Thyroid gland (tissue), 4 donors: ENCODE measurements around the gene TRIM67.

Source experiments
- POLR2A ChIP-seq, 2 donors: fragments of 450-650 bp; IDR thresholded peaks; one replicate each; pipeline ENCODE4 v1.6.1; 2017; ENCODE audit warnings: antibody characterized with exemption in 2 of 2, mild to moderate bottlenecking in 2 of 2, moderate library complexity in 1 of 2
- TF ChIP-seq, protein P1 (sequence below), 6 experiments: fragments of 200-600 bp in 3 of 6; fragments of 450-650 bp in 3 of 6; sonication (generic) in 3 of 6; IDR thresholded peaks; one replicate each; pipeline ENCODE4 v1.5.1; 2016 to 2019; ENCODE audit warnings: antibody characterized with exemption in 6 of 6, mild to moderate bottlenecking in 2 of 6, inconsistent platforms in 1 of 6, moderate library complexity in 1 of 6

DNA sequence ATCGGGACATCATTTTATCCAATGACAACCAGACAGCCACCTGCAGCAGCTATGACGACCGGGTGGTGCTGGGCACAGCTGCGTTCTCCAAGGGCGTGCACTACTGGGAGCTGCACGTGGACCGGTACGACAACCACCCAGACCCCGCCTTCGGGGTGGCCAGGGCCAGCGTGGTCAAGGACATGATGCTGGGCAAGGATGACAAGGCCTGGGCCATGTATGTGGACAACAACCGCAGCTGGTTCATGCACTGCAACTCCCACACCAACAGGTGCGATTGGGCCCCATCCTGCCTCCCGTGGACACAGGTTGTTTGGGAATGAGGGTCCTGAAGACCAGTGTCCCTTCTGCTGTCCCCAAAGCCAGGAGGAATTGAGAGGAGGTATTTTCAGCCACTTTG is 47.1 kb downstream of the TRIM67 start:
- TF ChIP-seq POLR2A (IDR thresholded peaks at IDR 0.05): no peak
- TF ChIP-seq, protein P1, sequence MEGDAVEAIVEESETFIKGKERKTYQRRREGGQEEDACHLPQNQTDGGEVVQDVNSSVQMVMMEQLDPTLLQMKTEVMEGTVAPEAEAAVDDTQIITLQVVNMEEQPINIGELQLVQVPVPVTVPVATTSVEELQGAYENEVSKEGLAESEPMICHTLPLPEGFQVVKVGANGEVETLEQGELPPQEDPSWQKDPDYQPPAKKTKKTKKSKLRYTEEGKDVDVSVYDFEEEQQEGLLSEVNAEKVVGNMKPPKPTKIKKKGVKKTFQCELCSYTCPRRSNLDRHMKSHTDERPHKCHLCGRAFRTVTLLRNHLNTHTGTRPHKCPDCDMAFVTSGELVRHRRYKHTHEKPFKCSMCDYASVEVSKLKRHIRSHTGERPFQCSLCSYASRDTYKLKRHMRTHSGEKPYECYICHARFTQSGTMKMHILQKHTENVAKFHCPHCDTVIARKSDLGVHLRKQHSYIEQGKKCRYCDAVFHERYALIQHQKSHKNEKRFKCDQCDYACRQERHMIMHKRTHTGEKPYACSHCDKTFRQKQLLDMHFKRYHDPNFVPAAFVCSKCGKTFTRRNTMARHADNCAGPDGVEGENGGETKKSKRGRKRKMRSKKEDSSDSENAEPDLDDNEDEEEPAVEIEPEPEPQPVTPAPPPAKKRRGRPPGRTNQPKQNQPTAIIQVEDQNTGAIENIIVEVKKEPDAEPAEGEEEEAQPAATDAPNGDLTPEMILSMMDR (IDR thresholded peaks at IDR 0.05): no peak
